Brain microvascular endothelial cell (primary cell): Measurements from ENCODE around the gene SH3RF3.
"Not testable (repeated sequence)": the region's sequence is repeated elsewhere in the genome, so short reads cannot be mapped to it uniquely, and the experiment has no call there.

Experiments used
- DNase-seq: peaks from one replicate; pipeline ENCODE4 v3.0.0-alpha.2; 2020
- H3K27ac ChIP-seq: fragments of 250-450 bp; sonication (Bioruptor Pico); 2 replicates; pipeline ENCODE4 v1.5.1; 2020; ENCODE audit warnings: mild to moderate bottlenecking, moderate library complexity
- H3K27me3 ChIP-seq: fragments of 250-450 bp; sonication (Bioruptor Pico); replicated peaks from 2 replicates; pipeline ENCODE4 v1.5.1; 2020; ENCODE audit warnings: mild to moderate bottlenecking
- H3K36me3 ChIP-seq: fragments of 250-450 bp; sonication (Bioruptor Pico); replicated peaks from 2 replicates; pipeline ENCODE4 v1.5.1; 2020; ENCODE audit warnings: mild to moderate bottlenecking
- H3K4me3 ChIP-seq: 2 replicates; pipeline ENCODE4 v1.5.1; 2011; ENCODE audit warnings: low read depth, mild to moderate bottlenecking, control low read depth, low read length, moderate library complexity
- CTCF ChIP-seq: IDR thresholded peaks from 2 replicates; pipeline ENCODE4 v1.5.1; 2011; ENCODE audit warnings: low read depth, mild to moderate bottlenecking, moderate library complexity, low read length, control low read depth, inconsistent platforms; ENCODE audit errors: missing control alignments
- in situ Hi-C: cut with HindIII; loops from 2 replicates; pipeline ENCODE4 v1.10.0; 2017; ENCODE audit warnings: low sequenced_read_pairs, low pct_ligation_motif_present

Gene SH3RF3

GRCh38 chr2:109216332-109216731 lies 87.3 kb downstream of the SH3RF3 start:
- in situ Hi-C loops: no loop called here

GRCh38 chr2:109217362-109218086 lies 88.5 kb downstream of the SH3RF3 start:
- peak; percentile 45 for DNase-seq
- H3K27me3 ChIP-seq: peaks cover 41% of the 10 kb centered on the region

More at GRCh38 chr2:109216332-109216731, 87.3 kb downstream of the SH3RF3 start:
- no peak for DNase-seq
- Histone ChIP-seq H3K4me3 (no peak overlapping the region), H3K27ac (no peak overlapping the region), H3K36me3 (no peaks in the 10 kb centered on the region), H3K27me3 (peaks cover 46% of the 10 kb centered on the region)
- TF ChIP-seq CTCF: no peak

GRCh38 chr2:109218087-109218791 lies 89.2 kb downstream of the SH3RF3 start:
- in situ Hi-C loops: no loop called here
- H3K4me3 ChIP-seq: no peak overlapping the region
- TF ChIP-seq CTCF: no peak
- no peak overlapping the region for H3K27ac ChIP-seq
- DNase-seq: no peak
- H3K36me3 ChIP-seq: no peaks in the 10 kb centered on the region
- peaks cover 34% of the 10 kb centered on the region for H3K27me3 ChIP-seq

More at GRCh38 chr2:109217362-109218086, 88.5 kb downstream of the SH3RF3 start:
- Histone ChIP-seq H3K4me3 (no peak overlapping the region), H3K36me3 (no peaks in the 10 kb centered on the region), H3K27ac (no peak overlapping the region)
- in situ Hi-C loops: no loop called here
- no peak for TF ChIP-seq CTCF

GRCh38 chr2:109218792-109219126 lies 89.8 kb downstream of the SH3RF3 start:
- Histone ChIP-seq H3K4me3 (no peak overlapping the region), H3K36me3 (no peaks in the 10 kb centered on the region), H3K27ac (no peak overlapping the region), H3K27me3 (peaks cover 32% of the 10 kb centered on the region)
- no peak for DNase-seq
- TF ChIP-seq CTCF: no peak
- in situ Hi-C loops: no loop called here

- Histone ChIP-seq H3K27me3 (peaks cover 25% of the 10 kb centered on the region), H3K36me3 (no peaks in the 10 kb centered on the region), H3K4me3 (no peak overlapping the region), H3K27ac (no peak overlapping the region)
- DNase-seq: no peak
- in situ Hi-C loops: no loop called here
- no peak for TF ChIP-seq CTCF
Observed at GRCh38 chr2:109220860-109221259, 91.9 kb downstream of the SH3RF3 start.

GRCh38 chr2:109221316-109221715 lies 92.3 kb downstream of the SH3RF3 start:
- H3K36me3 ChIP-seq, H3K4me3 ChIP-seq, H3K27ac ChIP-seq, in situ Hi-C loops, DNase-seq: not testable (repeated sequence)
- H3K27me3 ChIP-seq: peaks cover 20% of the 10 kb centered on the region
